Measurements from ENCODE around the gene C17orf75.

The C17orf75 gene

DNA sequence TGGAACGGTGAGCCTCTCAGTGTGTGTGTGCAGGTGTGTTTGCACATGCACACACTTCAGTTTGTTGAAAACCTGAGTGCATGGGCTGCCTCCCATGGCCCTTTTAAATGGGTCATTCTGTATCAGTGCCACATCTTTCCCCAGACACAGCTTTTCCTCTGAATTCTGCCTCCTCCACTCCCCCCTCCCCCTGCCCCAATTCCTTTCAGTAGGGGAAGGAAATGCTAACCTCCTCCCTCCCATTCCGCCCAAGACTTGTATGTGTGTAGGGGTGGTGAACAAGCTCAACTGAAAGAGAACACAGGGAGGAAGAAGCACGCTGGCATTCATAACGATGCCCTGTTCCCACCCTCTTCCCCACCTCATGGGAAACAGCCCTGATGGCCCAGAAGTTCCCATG, 34.3 kb downstream of the C17orf75 start (continued):
- TF ChIP-seq REST (tag by site-specific recombination; IDR thresholded peaks at IDR 0.05) (no peak), SP7 (tag by site-specific recombination; IDR thresholded peaks at IDR 0.05) (no peak), ZNF449 (tag by site-specific recombination; IDR thresholded peaks at IDR 0.05) (no peak), KLF8 (tag by site-specific recombination; IDR thresholded peaks at IDR 0.05) (no peak), ZSCAN16 (tag by site-specific recombination; IDR thresholded peaks at IDR 0.05) (no peak), ZNF10 (tag by site-specific recombination; IDR thresholded peaks at IDR 0.05) (no peak), ZNF148 (tag by site-specific recombination; IDR thresholded peaks at IDR 0.05; ENCODE audit: borderline replicate concordance) (no peak)

DNA sequence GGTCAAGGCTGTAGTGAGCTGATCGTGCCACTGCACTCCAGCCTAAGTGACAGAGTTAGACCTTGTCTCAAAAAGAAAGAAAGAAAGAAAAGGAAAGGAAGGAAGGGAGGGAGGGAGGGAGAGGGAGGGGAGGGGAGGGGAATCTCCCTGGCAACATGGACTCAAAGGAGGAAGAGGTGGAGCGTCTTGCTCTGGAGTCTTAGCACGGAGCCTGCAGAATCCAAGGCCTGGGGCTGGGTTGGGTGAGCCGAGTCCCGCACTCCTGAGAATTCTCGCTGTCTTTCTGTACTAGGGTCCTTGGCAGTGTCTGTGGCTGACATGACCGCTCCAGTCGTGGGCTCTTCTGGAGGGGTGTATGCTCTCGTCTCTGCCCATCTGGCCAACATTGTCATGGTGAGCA, 36.9 kb downstream of the C17orf75 start:
- CTCF ChIA-PET = no interaction called here

More for the DNA sequence above, 36.9 kb downstream of the C17orf75 start:
- POLR2A ChIA-PET = no interaction called here
- no peaks in the 10 kb centered on the region for H3K9me3 ChIP-seq (ENCODE audit: control insufficient read depth, insufficient read depth, low read depth, low read length)
- H3K36me3 ChIP-seq (ENCODE audit: control insufficient read depth in 2 of 2, insufficient read depth in 1 of 2, low read length in 2 of 2) = peaks cover 0 to 16% of the 10 kb centered on the region in 2 experiments; a peak in 2 of 3 replicates
- TF ChIP-seq ZNF571 (tag by site-specific recombination; IDR thresholded peaks at IDR 0.05) = no peak
- TF ChIP-seq, protein P1, sequence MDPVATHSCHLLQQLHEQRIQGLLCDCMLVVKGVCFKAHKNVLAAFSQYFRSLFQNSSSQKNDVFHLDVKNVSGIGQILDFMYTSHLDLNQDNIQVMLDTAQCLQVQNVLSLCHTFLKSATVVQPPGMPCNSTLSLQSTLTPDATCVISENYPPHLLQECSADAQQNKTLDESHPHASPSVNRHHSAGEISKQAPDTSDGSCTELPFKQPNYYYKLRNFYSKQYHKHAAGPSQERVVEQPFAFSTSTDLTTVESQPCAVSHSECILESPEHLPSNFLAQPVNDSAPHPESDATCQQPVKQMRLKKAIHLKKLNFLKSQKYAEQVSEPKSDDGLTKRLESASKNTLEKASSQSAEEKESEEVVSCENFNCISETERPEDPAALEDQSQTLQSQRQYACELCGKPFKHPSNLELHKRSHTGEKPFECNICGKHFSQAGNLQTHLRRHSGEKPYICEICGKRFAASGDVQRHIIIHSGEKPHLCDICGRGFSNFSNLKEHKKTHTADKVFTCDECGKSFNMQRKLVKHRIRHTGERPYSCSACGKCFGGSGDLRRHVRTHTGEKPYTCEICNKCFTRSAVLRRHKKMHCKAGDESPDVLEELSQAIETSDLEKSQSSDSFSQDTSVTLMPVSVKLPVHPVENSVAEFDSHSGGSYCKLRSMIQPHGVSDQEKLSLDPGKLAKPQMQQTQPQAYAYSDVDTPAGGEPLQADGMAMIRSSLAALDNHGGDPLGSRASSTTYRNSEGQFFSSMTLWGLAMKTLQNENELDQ (tag by site-specific recombination; IDR thresholded peaks at IDR 0.05; ENCODE audit: low read depth) = no peak
- no peak for TF ChIP-seq ZNF785 (tag by site-specific recombination; IDR thresholded peaks at IDR 0.05)
- no peak for TF ChIP-seq ZBTB48 (tag by site-specific recombination; IDR thresholded peaks at IDR 0.05)
- no peak for TF ChIP-seq ZNF426 (tag by site-specific recombination; IDR thresholded peaks at IDR 0.05)
- TF ChIP-seq ZNF394 (tag by site-specific recombination; IDR thresholded peaks at IDR 0.05; ENCODE audit: borderline replicate concordance) = no peak
- TF ChIP-seq ZNF514 (tag by site-specific recombination; IDR thresholded peaks at IDR 0.05) = no peak
- TF ChIP-seq YY1 (tag by site-specific recombination; IDR thresholded peaks at IDR 0.05) = no peak
- no peak for TF ChIP-seq ZNF202 (tag by site-specific recombination; IDR thresholded peaks at IDR 0.05; ENCODE audit: borderline replicate concordance)
- no peak for TF ChIP-seq ZNF16 (tag by site-specific recombination; IDR thresholded peaks at IDR 0.05; ENCODE audit: low read depth)
- no peak for TF ChIP-seq ZNF768 (tag by site-specific recombination; IDR thresholded peaks at IDR 0.05)
- no peak for TF ChIP-seq ZNF114 (tag by site-specific recombination; IDR thresholded peaks at IDR 0.05)
- no peak for TF ChIP-seq KLF10 (tag by site-specific recombination; IDR thresholded peaks at IDR 0.05)
- TF ChIP-seq ZNF670 (tag by site-specific recombination; IDR thresholded peaks at IDR 0.05; ENCODE audit: low read depth) = no peak
- no peak for TF ChIP-seq ZNF701 (tag by site-specific recombination; IDR thresholded peaks at IDR 0.05)
- TF ChIP-seq ZNF548 (tag by site-specific recombination; IDR thresholded peaks at IDR 0.05) = no peak
- no peak for TF ChIP-seq ZNF169 (tag by site-specific recombination; IDR thresholded peaks at IDR 0.05)
- no peak for TF ChIP-seq ZNF596 (tag by site-specific recombination; IDR thresholded peaks at IDR 0.05)
- no peak overlapping the region for H3K27ac ChIP-seq (ENCODE audit: extremely low read depth, low read depth, low read length)
- H3K4me3 ChIP-seq (ENCODE audit: low read depth, low read length) = no peak overlapping the region
- peaks cover 24% of the 10 kb centered on the region for H3K4me1 ChIP-seq (ENCODE audit: control insufficient read depth, insufficient read depth, low read length)

Measured in HEK293 (cell line).